Measurements from ENCODE around the gene PRELID1. TPM values are rescaled to one million over a fixed set of nuclear protein-coding genes. Genes with fewer than 3 reads are reported as not detected.

Gene PRELID1
- polyA plus RNA-seq, 3 donors = 264 to 510 (median 490) TPM

DNA sequence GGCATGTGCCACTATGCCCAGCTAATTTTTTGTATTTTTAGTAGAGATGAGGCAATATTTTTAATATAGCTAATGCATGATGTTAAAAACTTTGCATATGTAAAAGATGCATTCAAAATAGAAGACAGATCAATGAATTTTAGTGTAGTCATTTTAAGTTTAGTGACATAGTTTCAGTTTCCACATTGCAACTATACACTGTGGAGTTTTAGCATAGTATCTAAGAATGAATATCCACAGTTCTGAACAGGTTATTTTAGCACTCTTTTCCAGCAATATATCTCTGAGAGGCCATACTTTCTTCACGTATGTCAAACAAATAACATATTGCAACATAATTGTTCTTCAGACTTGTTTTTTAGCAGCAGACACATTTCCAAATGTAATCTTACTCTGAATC lies 39.4 kb upstream of the PRELID1 start:
- no peak overlapping the region for H3K4me3 ChIP-seq (replicated peaks in 1 of 3; ENCODE audit: low read depth in 2 of 3, low read length in 3 of 3)
- no peaks in the 10 kb centered on the region for H3K4me1 Mint-ChIP-seq
- intact Hi-C loops (cut with micrococcal nuclease) = no loop called here
- H4K20me1 ChIP-seq (ENCODE audit: insufficient read depth, low read length) = peaks cover 12% of the 10 kb centered on the region
- H3K36me3 Mint-ChIP-seq = peaks cover 73 to 88% of the 10 kb centered on the region in 2 donors
- TF ChIP-seq, protein P1, sequence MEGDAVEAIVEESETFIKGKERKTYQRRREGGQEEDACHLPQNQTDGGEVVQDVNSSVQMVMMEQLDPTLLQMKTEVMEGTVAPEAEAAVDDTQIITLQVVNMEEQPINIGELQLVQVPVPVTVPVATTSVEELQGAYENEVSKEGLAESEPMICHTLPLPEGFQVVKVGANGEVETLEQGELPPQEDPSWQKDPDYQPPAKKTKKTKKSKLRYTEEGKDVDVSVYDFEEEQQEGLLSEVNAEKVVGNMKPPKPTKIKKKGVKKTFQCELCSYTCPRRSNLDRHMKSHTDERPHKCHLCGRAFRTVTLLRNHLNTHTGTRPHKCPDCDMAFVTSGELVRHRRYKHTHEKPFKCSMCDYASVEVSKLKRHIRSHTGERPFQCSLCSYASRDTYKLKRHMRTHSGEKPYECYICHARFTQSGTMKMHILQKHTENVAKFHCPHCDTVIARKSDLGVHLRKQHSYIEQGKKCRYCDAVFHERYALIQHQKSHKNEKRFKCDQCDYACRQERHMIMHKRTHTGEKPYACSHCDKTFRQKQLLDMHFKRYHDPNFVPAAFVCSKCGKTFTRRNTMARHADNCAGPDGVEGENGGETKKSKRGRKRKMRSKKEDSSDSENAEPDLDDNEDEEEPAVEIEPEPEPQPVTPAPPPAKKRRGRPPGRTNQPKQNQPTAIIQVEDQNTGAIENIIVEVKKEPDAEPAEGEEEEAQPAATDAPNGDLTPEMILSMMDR (IDR thresholded peaks at IDR 0.05) = no peak
- no peak overlapping the region for H3K4me3 Mint-ChIP-seq
- DNase-seq = no peak
- H3K27ac ChIP-seq (ENCODE audit: low read depth in 1 of 2, low read length in 2 of 2) = no peak overlapping the region
- H3K27me3 ChIP-seq (ENCODE audit: control insufficient read depth in 2 of 2, insufficient read depth in 2 of 2, low read length in 2 of 2) = no peaks in the 10 kb centered on the region
- no peaks in the 10 kb centered on the region for H3K9me3 ChIP-seq (replicated peaks in 1 of 2; ENCODE audit: control insufficient read depth in 1 of 2, insufficient read depth in 1 of 2, low read length in 2 of 2)
- no peak overlapping the region for H3K27ac Mint-ChIP-seq
- no peak overlapping the region for H3K9ac ChIP-seq (ENCODE audit: insufficient read depth, low read length, poor library complexity, severe bottlenecking)
- H3K79me2 ChIP-seq (ENCODE audit: insufficient read depth, low read length) = no peaks in the 10 kb centered on the region
- H3K36me3 ChIP-seq (replicated peaks in 1 of 2; ENCODE audit: control insufficient read depth in 1 of 2, insufficient read depth in 2 of 2, low read length in 2 of 2) = peaks cover 84 to 99% of the 10 kb centered on the region in 2 donors
- no peak overlapping the region for H2AFZ ChIP-seq (ENCODE audit: insufficient read depth, low read depth, low read length, poor library complexity, severe bottlenecking)
- H3K9me3 Mint-ChIP-seq = no peaks in the 10 kb centered on the region
- 83% methylated on average over 1 of the region's 1 CpG for WGBS (ENCODE audit: insufficient coverage)
- no peaks in the 10 kb centered on the region for H3K4me1 ChIP-seq (ENCODE audit: control insufficient read depth in 1 of 2, insufficient read depth in 2 of 2, low read length in 2 of 2)
- no peaks in the 10 kb centered on the region for H3K27me3 Mint-ChIP-seq (ENCODE audit: low read depth in 3 of 3)
- no peak overlapping the region for H3K4me2 ChIP-seq (replicated peaks; ENCODE audit: extremely low read depth, low read length, poor library complexity, severe bottlenecking)

DNA sequence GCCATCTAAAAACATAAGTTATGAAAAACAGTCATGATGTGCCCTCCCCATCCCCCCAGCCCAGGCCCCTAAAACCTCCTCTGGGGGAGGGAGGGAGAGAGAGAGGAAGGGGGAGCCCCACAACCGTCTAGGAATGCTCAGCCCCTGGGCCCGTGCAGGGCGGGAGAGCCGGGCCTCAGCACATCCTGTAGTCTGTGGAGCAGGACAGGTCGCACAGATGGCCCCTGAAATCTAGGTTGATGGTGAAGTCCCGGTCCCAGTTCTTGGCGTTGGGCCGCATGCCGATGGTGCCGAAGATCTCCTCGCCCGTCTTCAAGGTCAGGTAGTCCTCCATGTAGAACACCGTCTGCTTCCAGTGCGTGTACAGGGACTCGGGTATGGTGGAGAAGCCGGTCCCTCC lies 38.2 kb upstream of the PRELID1 start:
- Histone ChIP-seq H3K27ac (ENCODE audit: low read depth in 1 of 2, low read length in 2 of 2) (no peak overlapping the region), H3K36me3 (replicated peaks in 1 of 2; ENCODE audit: control insufficient read depth in 1 of 2, insufficient read depth in 2 of 2, low read length in 2 of 2) (peaks cover 86 to 99% of the 10 kb centered on the region in 2 donors), H2AFZ (ENCODE audit: insufficient read depth, low read depth, low read length, poor library complexity, severe bottlenecking) (no peak overlapping the region), H3K79me2 (ENCODE audit: insufficient read depth, low read length) (no peaks in the 10 kb centered on the region), H3K27me3 (ENCODE audit: control insufficient read depth in 2 of 2, insufficient read depth in 2 of 2, low read length in 2 of 2) (no peaks in the 10 kb centered on the region), H3K4me3 (replicated peaks in 1 of 3; ENCODE audit: low read depth in 2 of 3, low read length in 3 of 3) (no peak overlapping the region), H3K9me3 (replicated peaks in 1 of 2; ENCODE audit: control insufficient read depth in 1 of 2, insufficient read depth in 1 of 2, low read length in 2 of 2) (no peaks in the 10 kb centered on the region), H3K4me2 (replicated peaks; ENCODE audit: extremely low read depth, low read length, poor library complexity, severe bottlenecking) (no peak overlapping the region), H3K4me1 (ENCODE audit: control insufficient read depth in 1 of 2, insufficient read depth in 2 of 2, low read length in 2 of 2) (no peaks in the 10 kb centered on the region), H3K9ac (ENCODE audit: insufficient read depth, low read length, poor library complexity, severe bottlenecking) (no peak overlapping the region), H4K20me1 (ENCODE audit: insufficient read depth, low read length) (peaks cover 7% of the 10 kb centered on the region)
- TF ChIP-seq, protein P1 (IDR thresholded peaks at IDR 0.05) = no peak
- H3K27ac Mint-ChIP-seq = peak overlapping the region in 1 of 7 donors; percentile 21
- WGBS (ENCODE audit: insufficient coverage) = 95% methylated on average over 13 of the region's 16 CpGs
- intact Hi-C loops (cut with micrococcal nuclease) = no loop called here
- no peaks in the 10 kb centered on the region for H3K4me1 Mint-ChIP-seq
- H3K27me3 Mint-ChIP-seq (ENCODE audit: low read depth in 3 of 3) = peaks cover 0 to 1% (median 0%) of the 10 kb centered on the region in 3 donors
- H3K36me3 Mint-ChIP-seq = peaks cover 77 to 88% of the 10 kb centered on the region in 2 donors
- DNase-seq = no peak
- no peak overlapping the region for H3K4me3 Mint-ChIP-seq
- no peaks in the 10 kb centered on the region for H3K9me3 Mint-ChIP-seq

Measured in CD14-positive monocyte (primary cell).